ENCODE results near the gene FOXN1.
"Not testable (repeated sequence)": the region's sequence is repeated elsewhere in the genome, so short reads cannot be mapped to it uniquely, and the experiment has no call there.

The FOXN1 gene

GRCh38 chr17:28549236-28550132, 43.3 kb downstream of the FOXN1 start:
- DNase-seq, result no peak

DNA sequence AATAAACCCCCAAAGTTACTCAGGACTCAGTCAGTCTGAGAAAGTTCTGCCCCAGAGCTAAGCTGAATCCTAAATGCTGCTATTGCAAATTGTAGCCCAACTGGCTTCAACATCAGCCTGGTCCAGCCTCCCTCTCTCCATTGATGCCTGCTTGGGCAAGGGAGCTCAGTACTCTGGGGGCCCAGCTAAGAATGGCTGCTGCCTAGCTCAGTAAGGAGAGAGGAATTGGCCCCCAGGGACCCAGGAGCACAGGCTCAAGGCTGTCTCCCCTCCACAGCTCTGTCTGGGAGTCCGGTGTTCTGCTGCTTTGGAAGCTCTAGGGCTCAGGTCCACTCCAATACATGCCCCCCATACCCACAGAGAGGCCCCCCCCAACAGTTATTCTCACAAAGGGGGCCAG, 44.7 kb downstream of the FOXN1 start:
- no peak for DNase-seq

GRCh38 chr17:28551421-28552175, 45.5 kb downstream of the FOXN1 start:
- DNase-seq, result no peak

DNA sequence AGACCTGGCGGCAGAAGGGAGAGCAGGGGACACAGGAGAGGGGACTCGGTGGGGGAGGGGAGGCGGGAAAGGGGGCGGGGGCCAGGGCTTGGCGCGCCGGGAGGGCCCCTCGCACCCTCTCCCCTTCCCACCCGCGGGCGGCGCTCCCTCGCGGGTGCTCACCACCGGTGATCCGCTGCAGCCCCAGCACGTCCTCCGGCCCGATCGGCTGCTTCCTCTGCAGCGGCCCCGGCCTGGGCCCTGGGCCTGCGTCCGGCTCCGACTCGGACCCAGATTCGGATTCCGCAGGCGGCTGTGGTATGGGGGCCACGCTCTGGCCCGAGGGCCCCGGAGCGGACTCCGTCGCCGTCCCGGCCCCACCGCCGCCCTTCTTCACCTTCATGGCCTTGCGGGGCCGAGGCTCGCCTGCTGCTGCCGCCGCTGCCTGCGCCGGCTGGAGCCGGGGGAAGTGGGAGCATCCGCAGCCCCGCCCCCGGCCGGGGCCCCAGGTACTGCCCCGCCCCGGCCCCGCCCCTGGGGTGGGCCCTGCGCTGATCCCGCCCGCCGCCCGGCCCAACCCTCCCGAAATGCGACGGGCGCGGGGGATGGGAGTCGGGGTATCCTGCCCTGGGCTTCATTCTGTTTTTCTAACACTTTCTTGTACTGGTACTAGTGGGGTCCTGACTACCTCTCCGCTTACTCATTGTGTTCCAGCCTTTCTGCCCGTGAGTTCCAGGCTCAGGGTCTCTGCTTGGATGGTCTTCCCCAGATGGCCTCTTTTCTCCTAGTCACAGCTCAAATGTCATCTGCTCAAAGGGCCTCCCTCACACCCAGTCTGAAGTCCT, 46.2 kb downstream of the FOXN1 start, which contains the start of gene UNC119:
Gene UNC119, minus strand, starts transcription at position 449 of the 824 bp plus-strand sequence. Its CDS starts 67 bp downstream, at position 382.
- peak; percentile 52 for DNase-seq

DNA sequence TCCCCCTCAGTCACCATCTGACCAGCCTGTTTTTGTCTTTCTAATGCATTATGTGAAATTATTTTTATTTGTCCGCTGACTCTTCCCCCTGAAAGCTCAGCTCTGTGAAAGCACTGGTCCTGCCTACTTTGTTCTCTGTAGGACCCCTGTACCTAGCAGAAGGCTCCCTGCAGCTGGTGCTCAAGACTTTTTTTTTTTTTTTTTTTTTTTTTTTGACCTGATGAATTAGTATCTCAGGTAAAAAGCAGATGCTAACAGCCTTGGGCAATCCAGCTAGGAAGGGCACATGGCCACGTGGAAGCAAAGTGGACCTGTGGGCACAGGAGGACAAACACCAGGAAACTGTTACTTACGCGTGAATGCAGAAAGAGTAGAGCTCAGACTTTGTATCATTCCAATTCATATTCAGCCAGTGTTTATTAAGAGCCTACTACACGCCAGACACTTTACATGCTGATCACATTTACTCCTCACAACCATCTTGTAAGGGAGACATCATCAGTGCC, 46.9 kb downstream of the FOXN1 start:
- no peak for DNase-seq

GRCh38 chr17:28554565-28554964, 48.4 kb downstream of the FOXN1 start:
- no peak for DNase-seq

- no peak for DNase-seq
Observed at GRCh38 chr17:28555022-28555421, 48.9 kb downstream of the FOXN1 start.

- no peak for DNase-seq
Observed at GRCh38 chr17:28563475-28563874, 57.3 kb downstream of the FOXN1 start.

GRCh38 chr17:28567604-28568003, 61.5 kb downstream of the FOXN1 start:
- DNase-seq, result no peak

DNA sequence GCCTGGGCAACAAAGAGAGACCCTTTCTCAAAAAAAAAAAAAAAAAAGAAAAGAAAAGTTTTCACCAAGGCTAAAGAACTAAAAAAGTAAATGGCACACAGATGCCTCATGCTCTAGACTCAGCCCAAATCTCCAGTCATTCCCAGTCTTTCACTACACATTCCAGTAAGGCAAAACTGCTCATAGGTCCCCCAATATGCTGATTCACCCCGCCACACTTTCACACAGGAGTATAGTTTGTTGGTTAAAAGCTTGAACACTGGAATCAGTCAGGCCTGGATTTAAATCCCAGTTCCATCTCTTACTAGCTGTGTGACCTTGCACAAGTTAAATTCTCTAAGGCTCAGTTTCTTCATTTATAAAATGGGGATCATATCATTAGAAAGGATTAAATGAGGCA, 63.3 kb downstream of the FOXN1 start:
- no peak for DNase-seq

GRCh38 chr17:28570716-28571360, 64.7 kb downstream of the FOXN1 start:
- peak; percentile 26 for DNase-seq

GRCh38 chr17:28571361-28572122, 65.4 kb downstream of the FOXN1 start, which contains the start of gene PIGS:
PIGS (minus strand) TSS chr17:28571524; CDS start chr17:28571496, 28 bp downstream.
- peak; percentile 86 for DNase-seq

DNA sequence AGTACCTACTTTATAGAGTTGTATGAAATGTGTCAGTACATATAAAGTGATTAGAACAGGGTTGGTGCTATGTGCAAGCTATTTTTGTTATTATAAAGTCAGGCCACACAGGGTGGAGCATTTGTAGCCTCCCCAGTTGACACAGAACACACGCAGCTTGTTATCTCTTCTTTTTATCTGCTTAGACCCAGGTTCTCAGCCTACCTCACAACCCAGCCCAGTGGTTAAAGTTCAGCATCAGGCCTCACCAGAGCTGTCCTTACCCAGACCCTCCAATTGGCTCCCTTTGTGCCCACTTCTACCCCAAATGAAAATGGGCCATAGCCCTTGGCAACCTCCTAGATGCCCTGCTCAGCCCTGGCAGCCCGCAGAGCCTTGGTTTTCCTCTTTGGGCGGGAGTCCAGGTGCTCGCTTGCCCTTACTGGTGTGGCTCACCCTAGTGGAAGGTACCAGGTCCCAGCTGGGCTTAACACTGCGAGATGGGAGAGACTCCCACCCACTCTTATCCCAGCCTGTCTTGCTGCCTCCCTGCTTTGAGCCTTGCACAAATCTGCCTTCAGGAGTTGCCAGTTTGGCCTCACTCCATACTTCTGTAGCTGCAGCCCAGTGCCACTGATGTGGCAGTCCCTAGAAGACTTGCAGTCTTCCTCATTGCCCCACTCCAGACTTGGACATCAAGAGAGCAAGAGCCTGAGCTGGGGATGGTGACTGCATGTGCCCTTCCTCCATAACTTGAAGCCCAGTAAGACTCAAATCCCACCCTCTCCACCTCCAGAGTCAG, 66.3 kb downstream of the FOXN1 start:
- DNase-seq, result no peak

- no peak for DNase-seq
Observed at GRCh38 chr17:28573040-28573380, 66.9 kb downstream of the FOXN1 start.

GRCh38 chr17:28573521-28573920, 67.4 kb downstream of the FOXN1 start:
- no peak for DNase-seq

GRCh38 chr17:28573966-28574480, 67.9 kb downstream of the FOXN1 start:
- DNase-seq, result no peak

DNA sequence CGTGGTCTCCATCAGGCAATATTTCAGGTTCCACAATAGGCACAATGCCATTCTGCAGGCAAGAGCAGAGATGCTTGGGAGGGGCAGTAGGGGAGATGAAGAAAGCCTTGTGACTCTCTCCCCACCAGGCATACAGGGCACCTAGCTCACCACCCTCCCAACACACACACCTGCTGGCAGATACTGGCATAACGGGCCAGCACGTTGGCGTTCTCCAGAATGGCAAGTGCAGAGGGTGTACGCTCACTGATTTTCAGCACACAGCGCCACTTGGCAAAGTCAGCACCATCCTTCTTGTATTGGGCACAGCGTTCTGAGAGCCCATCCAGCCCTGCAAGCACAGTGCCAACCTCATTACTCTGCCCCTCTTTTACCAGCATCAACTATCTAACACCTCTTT, 68.4 kb downstream of the FOXN1 start:
- DNase-seq, result no peak

DNA sequence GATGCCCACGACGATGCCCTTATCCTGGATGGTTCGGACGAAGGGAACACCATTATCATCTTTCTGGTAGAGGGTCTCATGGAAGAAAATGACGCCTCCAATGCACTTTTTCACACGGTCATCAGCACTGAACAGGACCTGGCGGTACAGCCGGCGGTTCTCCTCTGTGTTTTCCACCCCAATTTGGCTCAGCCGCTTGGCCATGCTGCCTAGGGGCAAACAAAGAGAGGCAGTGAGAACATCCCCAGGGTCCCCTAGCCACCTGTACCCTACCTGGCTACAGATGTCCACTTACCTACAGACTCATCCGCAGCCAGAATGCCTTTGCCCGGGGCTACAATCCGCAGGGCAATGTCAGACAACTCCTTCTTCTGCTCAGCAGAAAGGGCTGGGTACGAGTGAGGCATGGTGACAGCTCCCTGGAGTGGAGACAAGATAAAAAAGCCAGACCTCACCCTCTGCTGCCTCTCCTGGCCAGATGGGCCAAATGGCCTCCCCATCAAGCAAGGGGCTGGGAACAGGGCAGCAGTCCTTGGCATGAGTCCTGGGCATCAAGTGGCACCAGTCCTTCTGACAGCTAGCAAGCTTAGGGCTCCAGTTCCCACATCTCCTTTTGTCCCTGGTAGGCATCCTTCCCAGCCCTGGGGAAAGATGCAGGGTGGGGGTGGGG, 69.1 kb downstream of the FOXN1 start:
- no peak for DNase-seq

GRCh38 chr17:28576016-28576415, 69.9 kb downstream of the FOXN1 start:
- not testable (repeated sequence) for DNase-seq
